Panc1 (cell line): ENCODE results near the gene IGF2R. TPM values are rescaled to one million over a fixed set of nuclear protein-coding genes. Genes with fewer than 3 reads are reported as not detected.

ENCODE experiments used
- ATAC-seq: fragments of 200-7000 bp; cut with Tn5 transposase; 2 replicates; pipeline ENCODE4 v1.9.1; 2020; ENCODE audit warnings: mild to moderate bottlenecking, moderate library complexity
- BruUV-seq: library from RNA; stranded (reverse); fragments of 400-500 nt; replicated peaks from 2 replicates; lab custom pipeline; 2021; lab: Mats Ljungman, UMichigan
- CTCF ChIA-PET: fragments of 300-600 bp; sonication (Branson Sonifier 250); formaldehyde crosslinking; loops from one replicate; lab custom pipeline; 2022; ENCODE audit warnings: antibody characterized with exemption; lab: Charles Lee
- POLR2A ChIA-PET: fragments of 300-600 bp; sonication (Branson Sonifier 250); formaldehyde crosslinking; loops from one replicate; lab custom pipeline; 2022; ENCODE audit warnings: antibody characterized with exemption; lab: Charles Lee
- DNase-seq: peaks from one replicate; pipeline ENCODE4 v3.0.0-alpha.2; 2010; ENCODE audit warnings: low read depth, low spot score
- H3K27ac ChIP-seq: 2 replicates; pipeline ENCODE4 v1.5.1; 2011; ENCODE audit warnings: mild to moderate bottlenecking, low read length, inconsistent platforms
- H3K27me3 ChIP-seq: fragments of 200-500 bp; sonication (Bioruptor generic); 2 replicates; pipeline ENCODE4 v1.6.0; 2014; ENCODE audit warnings: low read length, inconsistent platforms; ENCODE audit not compliant: control insufficient read depth, insufficient read depth
- H3K36me3 ChIP-seq: fragments of 200-500 bp; sonication (Bioruptor generic); 2 replicates; pipeline ENCODE4 v1.5.1; 2014; ENCODE audit warnings: inconsistent platforms, mild to moderate bottlenecking, low read length, moderate library complexity; ENCODE audit not compliant: control insufficient read depth, insufficient read depth
- H3K4me1 ChIP-seq: 2 replicates; pipeline ENCODE4 v1.5.1; 2011; ENCODE audit warnings: inconsistent platforms, mild to moderate bottlenecking, low read length, moderate library complexity; ENCODE audit not compliant: control insufficient read depth, insufficient read depth
- H3K4me3 ChIP-seq, 2 experiments: 2 replicates each; pipeline ENCODE4 v1.5.1; 2011 to 2012; ENCODE audit warnings: low read depth in 2 of 2, low read length in 2 of 2, mild to moderate bottlenecking in 2 of 2, inconsistent platforms in 1 of 2, moderate library complexity in 1 of 2
- H3K9me3 ChIP-seq: fragments of 200-500 bp; sonication (Bioruptor generic); 2 replicates; pipeline ENCODE4 v1.5.1; 2014; ENCODE audit warnings: low read depth, mild to moderate bottlenecking, inconsistent platforms, low read length, moderate library complexity; ENCODE audit not compliant: control insufficient read depth, insufficient read depth
- POLR2AphosphoS5 ChIP-seq: IDR thresholded peaks from 2 replicates; pipeline ENCODE4 v1.6.1; 2012; ENCODE audit warnings: mild to moderate bottlenecking, low read depth, low read length, moderate library complexity
- REST ChIP-seq, 2 experiments: IDR thresholded peaks; 2 replicates each; pipeline ENCODE4 v1.6.1; 2011 to 2012; ENCODE audit warnings: low read depth in 2 of 2, control low read depth in 1 of 2, low read length in 1 of 2, mild to moderate bottlenecking in 1 of 2, moderate library complexity in 1 of 2; ENCODE audit not compliant: insufficient read depth in 1 of 2
- SIN3A ChIP-seq: IDR thresholded peaks from 2 replicates; pipeline ENCODE4 v1.6.1; 2012; ENCODE audit warnings: low read depth, mild to moderate bottlenecking, low read length, moderate library complexity, borderline replicate concordance; ENCODE audit not compliant: insufficient read depth
- TCF7L2 ChIP-seq: IDR thresholded peaks from 2 replicates; pipeline ENCODE4 v1.6.1; 2011; ENCODE audit warnings: mild to moderate bottlenecking, low read depth, low read length, inconsistent platforms
- in situ Hi-C: cut with HindIII; loops from 2 replicates; pipeline ENCODE4 v1.10.0; 2016; ENCODE audit warnings: low sequenced_read_pairs, low pct_unique_long_range_greater_than_20kb
- intact Hi-C: fragments of 100-400 bp; cut with micrococcal nuclease; formaldehyde crosslinking; loops from one replicate; pipeline ENCODE4 v1.10.0; 2022; ENCODE audit not compliant: unreplicated experiment
- total RNA-seq: library from RNA; stranded (reverse); gene quantifications from one replicate; pipeline ENCODE4 v1.2.1, GENCODE V29; 2021; ENCODE audit not compliant: unreplicated experiment
- TF ChIP-seq, protein P1 (sequence below): fragments of 450-650 bp; IDR thresholded peaks from 2 replicates; pipeline ENCODE4 v1.5.1; 2017; ENCODE audit warnings: mild to moderate bottlenecking

The IGF2R gene
- total RNA-seq, 1 experiment from 2014 or later: 163 TPM

- ATAC-seq: no peak
- no peak for DNase-seq
- POLR2A ChIA-PET: no interaction called here
- no peaks in the 10 kb centered on the region for H3K9me3 ChIP-seq
- BruUV-seq: no TSS peak
- intact Hi-C loops: no loop called here
- no peak overlapping the region for H3K27ac ChIP-seq
- in situ Hi-C loops: no loop called here
- H3K4me3 ChIP-seq: no peak overlapping the region
- no peaks in the 10 kb centered on the region for H3K4me1 ChIP-seq
- CTCF ChIA-PET: no interaction called here
- no peaks in the 10 kb centered on the region for H3K36me3 ChIP-seq
- TF ChIP-seq REST (IDR thresholded peaks at IDR 0.05; ENCODE audit: insufficient read depth in 1 of 2, low read depth in 2 of 2, low read length in 1 of 2) (no peak), POLR2AphosphoS5 (no peak), TCF7L2 (no peak), SIN3A (no peak)
- TF ChIP-seq, protein P1, sequence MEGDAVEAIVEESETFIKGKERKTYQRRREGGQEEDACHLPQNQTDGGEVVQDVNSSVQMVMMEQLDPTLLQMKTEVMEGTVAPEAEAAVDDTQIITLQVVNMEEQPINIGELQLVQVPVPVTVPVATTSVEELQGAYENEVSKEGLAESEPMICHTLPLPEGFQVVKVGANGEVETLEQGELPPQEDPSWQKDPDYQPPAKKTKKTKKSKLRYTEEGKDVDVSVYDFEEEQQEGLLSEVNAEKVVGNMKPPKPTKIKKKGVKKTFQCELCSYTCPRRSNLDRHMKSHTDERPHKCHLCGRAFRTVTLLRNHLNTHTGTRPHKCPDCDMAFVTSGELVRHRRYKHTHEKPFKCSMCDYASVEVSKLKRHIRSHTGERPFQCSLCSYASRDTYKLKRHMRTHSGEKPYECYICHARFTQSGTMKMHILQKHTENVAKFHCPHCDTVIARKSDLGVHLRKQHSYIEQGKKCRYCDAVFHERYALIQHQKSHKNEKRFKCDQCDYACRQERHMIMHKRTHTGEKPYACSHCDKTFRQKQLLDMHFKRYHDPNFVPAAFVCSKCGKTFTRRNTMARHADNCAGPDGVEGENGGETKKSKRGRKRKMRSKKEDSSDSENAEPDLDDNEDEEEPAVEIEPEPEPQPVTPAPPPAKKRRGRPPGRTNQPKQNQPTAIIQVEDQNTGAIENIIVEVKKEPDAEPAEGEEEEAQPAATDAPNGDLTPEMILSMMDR: no peak
- no peaks in the 10 kb centered on the region for H3K27me3 ChIP-seq
Measured at GRCh38 chr6:160115421-160115820, 146.5 kb downstream of the IGF2R start.

- H3K4me3 ChIP-seq: no peak overlapping the region
- no peaks in the 10 kb centered on the region for H3K4me1 ChIP-seq
- ATAC-seq (no peak), DNase-seq (no peak)
- no peak overlapping the region for H3K27ac ChIP-seq
- no peaks in the 10 kb centered on the region for H3K27me3 ChIP-seq
- TF ChIP-seq TCF7L2 (no peak), SIN3A (no peak), POLR2AphosphoS5 (no peak), REST (IDR thresholded peaks at IDR 0.05; ENCODE audit: insufficient read depth in 1 of 2, low read depth in 2 of 2, low read length in 1 of 2) (no peak)
- TF ChIP-seq, protein P1: no peak
- CTCF ChIA-PET: no interaction called here
- H3K9me3 ChIP-seq: no peaks in the 10 kb centered on the region
- BruUV-seq: no TSS peak
- intact Hi-C loops (no loop called here), in situ Hi-C loops (no loop called here)
- POLR2A ChIA-PET: no interaction called here
- H3K36me3 ChIP-seq: no peaks in the 10 kb centered on the region
Measured at GRCh38 chr6:160116411-160116810, 147.5 kb downstream of the IGF2R start.
